DND-41 (cell line): Measurements from ENCODE around the gene DIAPH1.

ENCODE experiments used
- EZH2 ChIP-seq: IDR thresholded peaks from 3 replicates; pipeline ENCODE4 v1.6.1; 2012; ENCODE audit warnings: borderline replicate concordance, low read depth, mild to moderate bottlenecking, moderate library complexity, low read length, inconsistent platforms; ENCODE audit not compliant: severe bottlenecking
- TF ChIP-seq, protein P1 (sequence below): IDR thresholded peaks from 2 replicates; pipeline ENCODE4 v1.5.1; 2012; ENCODE audit warnings: borderline replicate concordance, low read length, moderate library complexity, mild to moderate bottlenecking; ENCODE audit not compliant: poor library complexity, severe bottlenecking; ENCODE audit errors: extremely low read depth

DNA sequence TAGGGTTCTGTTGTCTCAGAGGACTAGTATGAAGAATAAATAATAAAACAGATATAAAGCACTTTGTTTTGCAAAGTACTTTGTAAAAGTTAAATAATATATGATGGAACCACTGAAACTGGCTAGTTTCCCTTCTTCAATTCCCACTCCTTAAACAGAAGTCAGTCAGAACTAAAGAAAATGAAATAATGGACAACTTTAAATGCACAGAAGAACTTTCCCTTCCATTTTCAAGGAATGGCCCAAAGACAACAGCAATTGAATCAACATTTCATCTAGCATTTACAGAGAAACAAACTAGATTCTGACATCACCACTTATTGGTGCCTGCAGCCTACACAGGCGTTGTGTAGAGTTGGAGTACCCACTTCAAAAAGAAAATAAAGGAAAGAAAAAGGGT, 16.2 kb downstream of the DIAPH1 start:
- TF ChIP-seq, protein P1, sequence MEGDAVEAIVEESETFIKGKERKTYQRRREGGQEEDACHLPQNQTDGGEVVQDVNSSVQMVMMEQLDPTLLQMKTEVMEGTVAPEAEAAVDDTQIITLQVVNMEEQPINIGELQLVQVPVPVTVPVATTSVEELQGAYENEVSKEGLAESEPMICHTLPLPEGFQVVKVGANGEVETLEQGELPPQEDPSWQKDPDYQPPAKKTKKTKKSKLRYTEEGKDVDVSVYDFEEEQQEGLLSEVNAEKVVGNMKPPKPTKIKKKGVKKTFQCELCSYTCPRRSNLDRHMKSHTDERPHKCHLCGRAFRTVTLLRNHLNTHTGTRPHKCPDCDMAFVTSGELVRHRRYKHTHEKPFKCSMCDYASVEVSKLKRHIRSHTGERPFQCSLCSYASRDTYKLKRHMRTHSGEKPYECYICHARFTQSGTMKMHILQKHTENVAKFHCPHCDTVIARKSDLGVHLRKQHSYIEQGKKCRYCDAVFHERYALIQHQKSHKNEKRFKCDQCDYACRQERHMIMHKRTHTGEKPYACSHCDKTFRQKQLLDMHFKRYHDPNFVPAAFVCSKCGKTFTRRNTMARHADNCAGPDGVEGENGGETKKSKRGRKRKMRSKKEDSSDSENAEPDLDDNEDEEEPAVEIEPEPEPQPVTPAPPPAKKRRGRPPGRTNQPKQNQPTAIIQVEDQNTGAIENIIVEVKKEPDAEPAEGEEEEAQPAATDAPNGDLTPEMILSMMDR: no peak
- TF ChIP-seq EZH2: no peak
